HL-60 (cell line): ENCODE data around the gene NHEJ1.

Experiments
- DNase-seq, 2 experiments: peaks; one replicate each; pipeline ENCODE4 v3.0.0-alpha.2; 2010 to 2020; ENCODE audit warnings: low read depth in 1 of 2, low spot score in 1 of 2
- H3K27ac ChIP-seq: fragments of 250-450 bp; sonication (Bioruptor Pico); replicated peaks from 2 replicates; pipeline ENCODE4 v1.5.1; 2020; ENCODE audit warnings: mild to moderate bottlenecking, moderate library complexity
- H3K27me3 ChIP-seq: fragments of 250-450 bp; sonication (Bioruptor Pico); 2 replicates; pipeline ENCODE4 v1.5.1; 2021; ENCODE audit warnings: mild to moderate bottlenecking, moderate library complexity; ENCODE audit not compliant: insufficient read depth, poor library complexity, severe bottlenecking
- H3K4me3 ChIP-seq: replicated peaks from 2 replicates; pipeline ENCODE4 v1.5.1; 2011; ENCODE audit warnings: mild to moderate bottlenecking, control low read depth, low read length; ENCODE audit not compliant: insufficient read depth
- CTCF ChIP-seq: IDR thresholded peaks from one replicate; pipeline ENCODE4 v1.5.1; 2011; ENCODE audit warnings: low read length, control low read depth, inconsistent platforms; ENCODE audit not compliant: insufficient read depth
- GABPA ChIP-seq: IDR thresholded peaks from 2 replicates; pipeline ENCODE4 v1.6.1; 2012; ENCODE audit warnings: low read depth
- POLR2AphosphoS5 ChIP-seq: IDR thresholded peaks from 2 replicates; pipeline ENCODE4 v1.6.1; 2012; ENCODE audit warnings: low read depth
- REST ChIP-seq: IDR thresholded peaks from 2 replicates; pipeline ENCODE4 v1.6.1; 2012; ENCODE audit warnings: low read depth; ENCODE audit not compliant: insufficient replicate concordance
- SPI1 ChIP-seq: IDR thresholded peaks from 2 replicates; pipeline ENCODE4 v1.6.1; 2012; ENCODE audit warnings: low read depth, mild to moderate bottlenecking, borderline replicate concordance

Gene NHEJ1

GRCh38 chr2:219095406-219095935, 65.1 kb downstream of the NHEJ1 start:
- no peak overlapping the region for H3K4me3 ChIP-seq
- TF ChIP-seq CTCF = no peak
- no peak for TF ChIP-seq POLR2AphosphoS5
- TF ChIP-seq REST = no peak
- TF ChIP-seq GABPA = no peak
- no peak for TF ChIP-seq SPI1
- no peak overlapping the region for H3K27ac ChIP-seq
- H3K27me3 ChIP-seq = no peaks in the 10 kb centered on the region
- no peak for DNase-seq

GRCh38 chr2:219094171-219094570, 66.4 kb downstream of the NHEJ1 start:
- H3K27ac ChIP-seq = no peak overlapping the region
- no peak for DNase-seq
- H3K4me3 ChIP-seq = no peak overlapping the region
- TF ChIP-seq POLR2AphosphoS5 (no peak), SPI1 (no peak), REST (no peak), CTCF (no peak)
- no peaks in the 10 kb centered on the region for H3K27me3 ChIP-seq

- Histone ChIP-seq H3K27ac (no peak overlapping the region), H3K27me3 (no peaks in the 10 kb centered on the region), H3K4me3 (no peak overlapping the region)
- TF ChIP-seq CTCF = no peak
- TF ChIP-seq POLR2AphosphoS5 = no peak
- TF ChIP-seq SPI1 = no peak
- TF ChIP-seq GABPA = no peak
- no peak for TF ChIP-seq REST
- no peak for DNase-seq
Observed at GRCh38 chr2:219090436-219091299, 69.9 kb downstream of the NHEJ1 start.
